HG03108 (cell line): ENCODE measurements around the gene SH3RF2.
"Not testable (repeated sequence)": the region's sequence is repeated elsewhere in the genome, so short reads cannot be mapped to it uniquely, and the experiment has no call there.

Experiments
- ATAC-seq: cut with Tn5 transposase; IDR thresholded peaks from one replicate; pipeline ENCODE4 v1.9.1; 2021; ENCODE audit warnings: moderate library complexity; ENCODE audit not compliant: unreplicated experiment

SH3RF2 gene

GRCh38 chr5:145948921-145949320 lies 12.5 kb downstream of the SH3RF2 start:
- ATAC-seq: no peak

DNA sequence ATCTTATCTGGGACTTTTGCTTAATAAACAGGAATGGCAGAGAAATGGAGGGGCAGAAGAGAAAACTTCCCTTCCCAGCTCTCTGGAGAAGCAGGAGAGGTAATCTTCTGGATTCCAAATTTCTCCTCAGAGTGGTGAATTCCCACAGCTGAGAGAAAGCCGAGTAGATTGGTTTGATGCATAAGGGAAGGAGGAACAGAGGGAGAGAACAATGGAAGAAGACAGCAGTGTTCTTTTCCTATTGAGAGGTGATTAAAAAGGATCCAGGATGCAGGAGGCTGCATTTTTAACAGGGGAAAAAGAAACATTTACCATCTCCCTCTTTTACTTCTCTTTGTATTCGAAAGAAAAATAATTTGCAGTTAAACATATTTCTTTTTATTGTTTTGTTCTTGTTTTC lies 13.1 kb downstream of the SH3RF2 start:
- no peak for ATAC-seq

GRCh38 chr5:145951071-145951470 lies 14.7 kb downstream of the SH3RF2 start:
- ATAC-seq: no peak

- no peak for ATAC-seq
Observed at GRCh38 chr5:145953202-145953601, 16.8 kb downstream of the SH3RF2 start.

GRCh38 chr5:145954140-145954539 lies 17.8 kb downstream of the SH3RF2 start:
- ATAC-seq: not testable (repeated sequence)

DNA sequence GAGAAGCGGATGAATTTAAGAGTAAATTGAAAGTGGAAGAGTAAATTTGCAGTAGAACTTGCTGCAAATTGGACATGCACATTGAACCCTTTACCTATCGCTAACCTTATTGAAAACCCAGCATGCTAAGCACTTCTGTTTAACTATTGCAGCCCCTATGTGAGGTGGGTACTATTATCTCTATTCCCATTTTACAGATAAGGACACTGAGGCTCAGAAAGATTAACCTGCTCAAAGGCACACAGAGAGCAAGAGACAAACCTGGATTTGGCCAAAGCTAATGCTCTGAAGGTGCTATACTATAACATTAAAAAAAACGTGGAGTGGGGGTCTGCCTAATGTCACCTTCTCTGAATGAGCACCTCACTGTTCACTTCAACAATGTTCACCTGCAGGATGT lies 21.0 kb downstream of the SH3RF2 start:
- no peak for ATAC-seq

DNA sequence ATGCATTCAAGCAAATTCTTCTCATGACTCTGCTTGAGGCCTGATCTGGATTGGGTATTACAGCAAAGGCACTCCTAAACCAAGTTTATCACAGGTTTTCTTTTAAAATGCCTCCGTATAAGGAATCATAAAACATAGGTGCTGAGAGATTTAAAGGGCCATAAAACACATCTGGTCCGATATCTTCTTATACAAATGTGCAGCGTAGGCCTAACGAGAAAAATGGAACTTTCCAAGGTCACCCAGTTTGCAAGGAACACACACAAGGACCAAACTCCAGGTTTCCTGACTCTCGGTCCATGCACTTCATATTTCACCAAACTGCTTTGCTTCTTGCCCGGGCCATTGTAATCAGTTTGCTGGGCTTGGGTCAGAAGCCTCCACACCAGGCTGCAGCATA lies 22.1 kb downstream of the SH3RF2 start:
- ATAC-seq: no peak

GRCh38 chr5:145960166-145960565 lies 23.8 kb downstream of the SH3RF2 start:
- ATAC-seq: no peak

GRCh38 chr5:145960848-145961600 lies 24.6 kb downstream of the SH3RF2 start:
- ATAC-seq: no peak

DNA sequence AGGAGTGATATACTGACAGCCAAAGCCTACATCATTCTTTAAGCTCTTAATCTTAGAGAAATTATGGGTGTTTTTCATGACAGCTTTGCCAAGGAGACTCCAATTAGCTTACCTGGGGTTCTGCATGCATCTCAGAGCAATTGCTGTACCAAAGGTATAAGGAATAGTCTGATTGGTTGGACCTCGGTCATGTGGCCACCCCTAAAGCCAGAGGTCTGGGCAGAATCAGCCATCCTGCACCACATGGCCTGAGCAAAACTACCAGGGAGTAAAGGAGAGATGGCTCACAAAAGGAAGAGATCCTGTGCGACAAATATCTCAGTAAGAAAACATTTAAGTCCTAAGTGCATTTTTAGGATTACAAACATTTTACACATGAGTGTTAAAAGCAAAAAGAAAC lies 25.6 kb downstream of the SH3RF2 start:
- no peak for ATAC-seq

GRCh38 chr5:145964008-145964407 lies 27.6 kb downstream of the SH3RF2 start:
- not testable (repeated sequence) for ATAC-seq

GRCh38 chr5:145965804-145966203 lies 29.4 kb downstream of the SH3RF2 start:
- no peak for ATAC-seq

DNA sequence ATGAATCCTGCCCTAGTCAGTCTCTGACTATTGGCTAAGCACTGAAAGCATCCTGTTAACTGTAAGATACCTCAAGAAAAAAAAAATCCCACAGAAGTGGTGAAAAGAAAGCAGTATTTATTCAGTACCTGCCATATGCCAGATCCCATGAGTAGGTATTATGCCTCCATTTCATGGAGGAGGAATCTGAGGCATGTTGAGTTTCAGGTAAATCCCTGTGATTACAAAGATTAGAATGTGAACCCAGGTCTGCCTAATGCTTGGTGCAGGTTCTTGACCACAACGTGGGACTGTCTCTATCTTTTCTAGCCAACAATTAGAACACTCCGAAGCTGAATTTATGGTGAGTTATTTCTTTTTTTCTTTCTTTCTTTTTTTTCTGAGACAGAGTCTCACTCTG lies 30.9 kb downstream of the SH3RF2 start:
- no peak for ATAC-seq

DNA sequence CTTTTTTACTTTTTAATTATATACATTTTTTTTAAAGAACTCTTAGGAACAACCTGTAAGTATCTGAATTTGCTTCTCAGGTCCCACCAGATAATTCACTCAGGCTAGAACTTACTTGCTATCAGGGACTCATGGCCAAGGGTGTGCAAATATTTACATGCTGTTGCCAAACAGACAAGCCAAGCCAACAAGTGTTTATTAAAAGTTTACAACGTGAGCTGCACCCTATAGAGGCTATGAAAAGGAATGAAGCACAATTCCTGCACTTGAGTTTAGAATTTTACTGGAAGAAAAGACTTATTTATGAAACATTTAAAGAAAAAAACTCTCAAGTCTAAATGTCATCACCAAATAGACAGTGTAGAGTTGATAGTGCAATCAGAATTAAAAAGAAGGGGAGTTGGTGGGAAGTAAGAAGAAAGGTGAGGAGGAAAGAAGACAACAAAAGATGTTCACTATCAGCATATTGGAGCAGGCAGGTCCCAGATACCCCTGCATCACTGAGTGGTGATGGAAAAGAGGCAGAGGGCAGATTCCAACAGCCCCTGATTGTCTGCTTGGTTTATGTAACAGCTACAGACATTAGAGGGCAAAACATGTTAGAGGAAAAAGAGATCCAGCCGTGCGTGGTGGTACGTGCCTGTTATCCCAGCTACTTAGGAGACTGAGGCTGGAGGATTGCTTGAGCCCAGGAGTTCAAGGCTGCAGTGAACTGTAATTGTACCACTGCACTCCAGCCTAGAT lies 32.8 kb downstream of the SH3RF2 start:
- ATAC-seq: no peak

- ATAC-seq: no peak
Observed at GRCh38 chr5:145969714-145970092, 33.3 kb downstream of the SH3RF2 start.

- ATAC-seq: no peak
Observed at GRCh38 chr5:145971108-145971507, 34.7 kb downstream of the SH3RF2 start.

- ATAC-seq: no peak
Observed at GRCh38 chr5:145971701-145972100, 35.3 kb downstream of the SH3RF2 start.

DNA sequence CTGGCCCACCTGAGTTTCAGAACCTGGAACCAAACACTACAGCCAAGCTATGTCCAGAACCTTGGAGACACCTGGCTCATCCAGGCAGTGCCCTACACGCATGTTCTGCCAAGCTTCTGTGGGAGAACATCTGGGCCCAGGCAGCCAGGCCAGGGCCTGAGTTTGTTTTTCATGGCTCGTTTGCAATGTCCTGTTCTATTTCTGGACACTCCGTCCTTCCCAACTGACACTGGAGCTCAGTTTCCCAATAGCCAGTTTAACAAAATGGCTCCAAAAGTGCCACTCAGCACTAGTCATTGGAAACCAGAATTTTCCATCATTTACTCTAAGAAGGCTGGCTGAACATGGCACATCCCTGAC lies 38.6 kb downstream of the SH3RF2 start:
- ATAC-seq: no peak

- no peak for ATAC-seq
Observed at GRCh38 chr5:145975361-145976066, 39.1 kb downstream of the SH3RF2 start.

DNA sequence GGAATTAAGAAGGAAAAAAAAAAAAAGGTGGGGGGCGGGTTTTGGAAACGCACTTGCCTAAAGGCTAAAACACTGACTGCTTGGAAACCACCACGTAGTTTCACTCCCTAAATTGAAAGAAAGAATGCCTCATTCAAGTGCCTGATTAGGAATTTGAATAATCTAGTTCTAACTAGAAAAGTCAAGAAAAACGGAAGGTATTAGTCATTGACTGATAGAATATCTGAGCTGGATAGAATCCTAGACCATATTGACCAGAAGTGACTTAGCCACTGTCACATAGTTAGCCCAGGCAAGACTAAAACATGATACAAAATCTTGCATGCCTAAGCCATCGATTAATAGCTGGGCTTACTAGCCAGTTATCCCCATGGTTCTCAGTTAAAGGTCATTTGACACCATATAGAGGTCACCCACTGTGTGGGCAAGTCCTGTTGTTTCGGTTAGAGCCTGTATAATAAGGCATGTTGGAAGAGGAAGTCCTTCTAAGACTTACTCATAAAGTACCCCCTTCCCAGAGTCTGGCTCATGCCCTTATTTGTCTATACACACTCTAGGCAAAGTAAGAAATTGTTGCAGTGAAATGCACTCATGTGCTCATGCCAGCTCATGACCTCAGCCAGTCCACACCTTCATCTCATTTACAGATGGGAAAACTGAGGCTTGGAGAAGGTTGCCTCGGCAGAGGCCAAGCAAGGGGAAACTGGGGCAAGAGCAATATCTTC lies 40.2 kb downstream of the SH3RF2 start:
- ATAC-seq: no peak

- ATAC-seq: no peak
Observed at GRCh38 chr5:145978171-145978570, 41.8 kb downstream of the SH3RF2 start.
